GM21717 (cell line): ENCODE results near the gene HS3ST5.
"Not testable (repeated sequence)": the region's sequence is repeated elsewhere in the genome, so short reads cannot be mapped to it uniquely, and the experiment has no call there.

Experiments used
- ATAC-seq: cut with Tn5 transposase; IDR thresholded peaks from one replicate; pipeline ENCODE4 v1.9.1; 2021; ENCODE audit warnings: mild to moderate bottlenecking, moderate library complexity; ENCODE audit not compliant: unreplicated experiment

HS3ST5 gene

DNA sequence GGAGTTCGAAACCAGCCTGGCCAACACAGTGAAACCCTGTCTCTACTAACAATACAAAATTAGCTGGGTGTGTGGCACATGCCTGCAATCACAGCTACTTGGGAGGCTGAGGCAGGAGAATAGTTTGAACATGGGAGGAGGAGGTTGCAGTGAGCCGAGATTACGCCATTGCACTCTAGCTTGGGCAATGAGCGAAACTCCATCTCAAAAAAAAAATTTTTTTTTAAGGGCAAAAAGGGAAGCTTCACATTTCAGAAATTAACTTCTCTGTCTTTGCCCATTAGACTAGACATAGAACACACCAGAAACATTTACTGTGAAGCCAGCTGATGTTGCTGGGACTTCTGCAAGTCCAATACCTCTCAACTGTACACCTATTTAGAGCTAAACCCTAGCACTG is 281.1 kb downstream of the HS3ST5 start:
- ATAC-seq = no peak

DNA sequence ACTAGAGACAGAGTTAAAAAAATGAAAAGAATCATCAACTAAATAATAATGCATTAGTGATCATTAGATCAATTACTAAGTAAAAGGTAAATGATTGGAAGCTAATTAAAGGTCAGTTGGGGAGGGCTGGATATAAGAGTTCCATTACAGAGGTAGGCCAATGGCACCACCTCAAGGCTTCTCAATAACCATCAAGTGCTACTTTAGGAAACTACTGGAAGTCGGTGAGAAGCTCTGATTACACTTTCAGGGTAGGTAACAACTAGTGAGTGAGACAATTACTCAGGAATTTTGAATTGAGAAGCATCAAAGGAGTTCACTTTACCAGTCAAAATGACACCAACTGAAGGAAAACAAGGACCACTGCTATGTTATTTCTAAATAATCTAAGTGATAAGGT is 281.7 kb downstream of the HS3ST5 start:
- ATAC-seq = no peak

DNA sequence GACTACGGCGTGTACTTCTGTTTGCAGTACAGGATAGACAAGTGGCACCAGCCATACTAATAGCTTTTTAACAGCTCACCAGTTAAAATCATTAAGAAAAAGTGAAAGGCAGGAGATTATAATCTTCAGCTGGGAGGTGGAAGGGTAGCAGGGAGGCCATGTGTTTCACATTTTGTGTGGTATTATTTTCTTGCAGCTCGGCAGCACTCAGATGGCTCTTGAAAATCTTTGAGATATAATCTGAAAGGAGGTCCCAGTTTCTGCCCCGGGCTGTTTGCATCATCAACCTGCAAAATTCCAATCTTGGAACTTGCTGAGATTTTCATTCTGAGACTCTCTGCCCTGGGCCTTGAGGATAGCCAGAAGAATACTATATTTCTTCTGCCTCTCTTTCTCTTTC is 284.4 kb downstream of the HS3ST5 start:
- no peak for ATAC-seq

DNA sequence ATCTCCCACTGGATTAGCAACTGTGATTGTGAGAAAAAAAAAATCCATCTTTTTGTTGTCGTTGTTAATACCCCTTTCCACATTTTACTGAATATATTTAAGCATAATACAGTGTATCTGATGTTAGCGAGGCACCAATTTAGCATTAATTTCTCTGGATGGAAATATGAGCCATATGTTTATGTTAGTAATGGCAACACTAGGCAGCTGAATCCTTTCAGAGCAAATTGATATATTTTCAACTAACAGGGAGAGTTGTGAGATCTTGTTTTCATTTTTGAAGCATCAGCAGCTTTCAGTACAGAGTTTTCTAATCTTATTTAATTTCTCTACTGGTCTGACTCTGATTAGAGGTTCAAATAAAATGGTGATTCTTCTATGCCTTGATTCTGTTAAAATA is 287.1 kb downstream of the HS3ST5 start:
- ATAC-seq = no peak

DNA sequence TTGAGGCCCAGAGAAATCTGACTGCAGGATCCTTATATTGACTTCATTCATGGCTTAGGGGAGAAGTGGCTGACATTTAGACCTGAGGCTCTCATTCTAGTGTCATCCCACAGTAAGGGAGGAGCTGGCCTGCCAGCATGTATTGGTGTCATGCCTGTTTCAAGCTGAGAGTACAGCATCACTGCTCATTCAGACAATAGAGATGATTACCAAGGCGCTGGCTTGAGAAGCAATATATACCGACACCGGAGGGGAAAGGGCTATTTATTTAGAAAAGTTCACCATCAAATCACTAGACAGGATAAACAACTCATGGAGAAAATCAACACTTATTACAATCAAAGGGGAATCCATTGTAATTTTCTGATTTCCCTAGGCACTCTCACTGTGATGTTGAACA is 287.5 kb downstream of the HS3ST5 start:
- ATAC-seq = no peak

DNA sequence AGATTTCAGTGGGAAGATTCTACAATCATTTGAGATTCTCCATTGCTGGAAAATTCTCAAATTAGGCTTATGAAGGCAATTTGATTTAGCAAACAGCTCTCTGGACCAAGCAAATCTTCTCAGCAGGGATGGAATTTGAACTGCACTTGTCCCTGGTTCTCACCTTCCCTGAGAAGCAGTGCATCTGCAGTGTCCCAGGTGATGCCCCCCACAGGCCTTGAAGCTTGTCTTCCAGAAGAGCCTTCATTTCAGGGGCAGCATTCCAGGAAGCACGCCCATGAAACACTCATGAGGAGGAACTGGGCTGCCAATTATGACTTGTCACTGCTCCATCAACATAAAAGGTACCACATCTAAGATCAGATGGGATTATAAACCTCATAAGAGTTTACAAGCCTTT is 289.0 kb downstream of the HS3ST5 start:
- no peak for ATAC-seq

DNA sequence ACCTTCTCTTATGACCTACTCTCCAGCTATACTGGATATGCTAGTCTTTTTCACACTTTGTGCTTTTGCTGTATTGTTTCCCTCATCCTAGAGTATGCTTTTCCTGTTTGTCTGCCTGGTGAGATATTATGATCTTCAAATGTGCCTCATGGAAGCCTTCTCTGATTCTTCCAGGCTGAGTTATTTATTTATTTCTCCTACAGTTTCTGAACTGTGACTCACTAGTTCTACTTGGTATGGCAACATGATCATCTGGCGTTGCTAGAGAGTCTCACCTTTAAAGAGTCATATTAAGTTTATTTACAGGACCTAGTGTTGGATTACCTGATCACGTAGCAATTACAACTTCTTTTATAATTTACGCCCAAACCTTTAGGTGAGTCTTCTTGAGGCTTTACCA is 290.7 kb downstream of the HS3ST5 start:
- no peak for ATAC-seq

DNA sequence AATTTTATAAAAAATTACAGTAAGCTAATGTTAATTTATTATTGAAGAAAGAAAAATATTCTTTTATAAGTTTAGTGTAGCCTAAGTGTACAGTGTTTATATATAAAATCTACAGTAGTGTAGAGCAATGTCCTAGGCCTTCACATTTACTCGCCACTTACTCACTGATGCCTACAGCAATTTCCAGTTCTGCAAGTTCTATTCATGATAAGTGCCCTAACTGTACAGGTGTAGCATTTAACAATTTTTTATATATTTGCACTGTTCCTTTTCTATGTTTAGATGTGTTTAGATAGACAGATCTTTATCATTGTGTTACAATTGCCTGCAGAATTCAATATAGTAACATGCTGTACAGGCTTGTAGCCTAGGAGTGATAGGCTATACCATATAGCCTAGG is 291.8 kb downstream of the HS3ST5 start:
- ATAC-seq = no peak

DNA sequence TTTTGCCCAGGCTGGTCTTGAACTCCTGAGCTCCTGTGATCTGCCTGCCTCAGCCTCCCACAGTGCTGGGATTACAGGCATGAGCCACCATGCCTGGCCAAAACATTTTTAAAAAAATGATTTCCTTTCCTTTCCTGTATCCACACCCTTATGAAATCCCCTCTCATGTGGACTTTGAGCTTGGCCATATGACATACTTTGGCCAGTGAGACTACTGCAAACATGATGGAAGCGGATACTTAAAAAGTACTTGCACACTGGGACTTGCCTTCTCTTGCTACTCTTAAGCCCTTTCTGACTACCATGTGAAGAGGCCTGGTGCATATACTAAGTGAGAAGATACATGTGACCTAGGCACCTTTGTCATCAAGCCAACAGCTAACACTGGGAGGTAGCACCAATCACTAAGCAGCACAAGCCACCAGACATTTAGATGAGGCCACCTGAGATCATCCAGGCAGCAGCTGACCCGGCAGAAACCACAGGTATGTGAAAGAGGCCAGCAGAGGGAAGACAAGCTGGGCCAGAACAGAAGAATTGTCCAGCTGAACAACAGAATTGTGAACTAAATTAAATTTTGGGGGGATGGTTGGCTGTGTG is 293.4 kb downstream of the HS3ST5 start:
- ATAC-seq = no peak

DNA sequence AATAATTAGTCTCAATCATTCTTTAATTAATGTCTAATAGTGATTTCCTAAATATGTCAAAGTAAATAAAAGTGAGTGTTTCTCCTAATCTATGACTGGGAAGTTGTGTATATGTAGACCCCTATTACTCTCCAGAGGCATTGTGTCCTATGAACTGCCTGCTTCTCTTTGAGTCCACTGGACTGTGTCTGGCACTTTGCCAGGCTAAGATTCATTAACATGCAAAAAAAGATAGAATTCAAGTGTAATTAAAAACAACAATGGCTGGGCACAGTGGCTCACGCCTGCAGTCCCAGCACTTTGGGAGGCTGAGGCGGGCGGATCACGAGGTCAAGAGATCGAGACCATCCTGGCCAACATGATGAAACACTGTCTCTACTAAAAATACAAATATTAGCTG is 298.3 kb downstream of the HS3ST5 start:
- not testable (repeated sequence) for ATAC-seq

DNA sequence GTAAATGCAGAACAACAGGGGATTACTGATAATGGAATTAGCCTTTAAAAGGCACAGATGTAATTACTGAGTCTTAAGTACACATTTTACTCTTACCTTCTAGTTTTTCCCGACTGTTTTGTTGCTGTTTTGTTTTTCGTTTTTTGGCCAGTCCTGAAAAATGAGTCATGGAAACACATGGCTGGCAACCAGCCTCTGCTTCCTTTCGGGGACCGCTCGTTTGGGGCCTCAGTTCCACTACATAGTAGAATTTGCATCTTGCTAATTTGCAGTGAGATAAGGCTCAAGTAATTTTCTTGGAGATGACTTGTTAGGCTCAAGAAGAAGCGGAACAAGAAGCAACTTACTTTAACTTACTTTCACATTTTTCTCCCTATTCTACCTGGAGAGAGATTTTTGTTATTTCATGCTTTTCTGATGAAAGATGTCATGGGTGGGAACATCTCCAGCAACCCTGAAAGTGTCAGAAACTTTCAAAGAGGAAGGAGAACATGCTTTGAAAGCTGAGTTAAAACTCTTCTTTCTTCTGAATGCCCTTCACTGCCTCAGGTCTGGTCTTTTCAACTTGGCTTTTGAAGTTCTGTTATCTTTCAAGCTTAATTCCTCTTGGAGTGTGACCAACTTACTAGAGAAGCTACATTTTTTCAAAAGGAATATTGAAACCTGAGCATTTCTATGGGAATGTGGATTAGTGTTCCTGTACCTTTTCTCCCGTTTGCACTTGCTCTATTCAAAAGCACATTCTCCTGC is 300.4 kb downstream of the HS3ST5 start:
- peak; percentile 53 for ATAC-seq

DNA sequence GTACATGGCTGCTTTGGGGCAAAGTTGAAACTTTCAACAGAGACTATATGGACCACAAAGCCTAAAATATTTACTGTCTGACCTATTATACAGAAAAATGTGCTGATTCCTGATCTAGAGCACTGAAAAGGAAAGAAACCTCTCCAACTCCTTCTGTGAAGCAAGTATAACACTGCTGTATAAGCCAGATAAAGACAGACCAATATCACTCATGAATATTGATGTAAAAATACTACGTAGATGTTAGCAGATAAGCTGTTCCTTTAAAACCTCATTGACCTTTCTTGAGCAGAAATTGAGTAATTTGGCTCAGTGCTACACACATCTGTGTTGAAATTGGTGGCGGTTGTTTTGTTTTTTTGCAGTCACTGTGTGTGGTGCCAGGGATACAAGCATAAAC is 302.0 kb downstream of the HS3ST5 start:
- no peak for ATAC-seq

DNA sequence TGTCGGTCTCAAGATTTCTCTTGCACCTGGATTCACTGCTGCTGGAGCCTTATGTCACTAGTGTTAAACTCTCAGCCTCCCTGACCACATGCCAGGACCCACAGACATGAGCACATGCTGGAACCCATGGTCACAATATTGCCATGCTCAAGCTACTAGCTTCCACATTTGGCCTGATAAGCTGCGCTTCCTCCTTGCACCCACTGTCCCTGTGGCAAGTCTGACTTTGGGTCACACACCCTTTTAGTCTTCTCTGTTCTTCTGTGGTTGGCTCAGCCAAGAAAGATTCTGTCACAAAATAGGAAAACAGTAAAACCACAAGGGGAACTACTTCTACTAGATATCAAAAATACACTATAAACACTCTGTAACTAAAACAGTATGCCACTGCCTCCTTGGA is 303.0 kb downstream of the HS3ST5 start:
- ATAC-seq = no peak

DNA sequence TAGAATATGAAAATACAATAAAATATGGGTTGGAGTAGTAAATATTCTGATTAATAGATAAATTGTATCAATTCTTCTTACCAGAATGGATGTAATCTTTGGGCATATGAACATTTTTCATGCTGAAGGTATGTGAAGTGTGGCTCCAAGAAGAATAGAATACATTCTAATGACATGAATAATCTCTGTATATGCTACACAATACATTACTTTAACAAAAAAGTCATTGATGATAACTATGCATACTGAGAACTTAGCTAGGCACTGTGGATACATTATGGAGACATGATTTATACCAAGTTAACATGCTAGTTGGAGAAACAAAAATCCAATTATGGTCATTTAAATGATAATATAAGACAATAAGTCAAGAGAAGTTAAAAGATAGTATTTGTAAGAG is 309.2 kb downstream of the HS3ST5 start:
- ATAC-seq = no peak

DNA sequence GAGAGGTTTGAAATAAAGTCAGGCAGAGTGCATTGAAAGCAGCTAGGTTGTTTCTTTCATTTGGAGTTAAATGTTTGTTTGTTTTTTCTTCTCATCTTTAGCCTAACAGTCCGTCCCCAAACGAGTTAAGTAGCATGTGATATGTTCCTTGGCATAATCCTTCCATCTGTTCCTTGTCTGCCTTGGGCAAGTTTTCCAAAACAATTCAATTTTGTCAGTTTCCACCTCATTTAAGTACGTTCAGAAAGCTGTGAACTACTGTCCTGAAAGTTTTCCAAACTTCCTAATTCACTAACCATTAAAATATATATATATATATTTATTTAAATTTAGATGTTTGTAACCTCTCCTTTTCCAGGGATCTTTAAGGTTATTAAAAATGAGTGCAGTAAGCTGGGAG is 310.1 kb downstream of the HS3ST5 start:
- no peak for ATAC-seq

DNA sequence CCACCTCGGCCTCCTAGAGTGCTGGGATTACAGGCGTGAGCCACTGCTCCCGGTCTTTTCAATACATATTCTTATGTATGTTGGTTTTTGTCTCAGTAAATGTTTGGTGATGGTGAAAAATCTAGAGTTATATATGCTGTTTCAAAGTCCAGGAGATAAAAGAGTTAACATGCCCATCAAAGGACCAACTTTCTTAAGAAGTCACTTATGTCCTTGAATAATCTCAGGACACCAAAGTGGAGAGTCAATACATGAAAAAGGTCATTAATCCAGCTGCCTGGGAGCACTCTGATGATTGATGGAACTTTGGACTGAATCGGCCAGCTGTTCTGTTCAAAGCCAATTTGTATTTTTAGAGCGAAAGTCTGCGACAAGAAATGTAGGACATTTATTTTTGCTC is 312.1 kb downstream of the HS3ST5 start:
- no peak for ATAC-seq

DNA sequence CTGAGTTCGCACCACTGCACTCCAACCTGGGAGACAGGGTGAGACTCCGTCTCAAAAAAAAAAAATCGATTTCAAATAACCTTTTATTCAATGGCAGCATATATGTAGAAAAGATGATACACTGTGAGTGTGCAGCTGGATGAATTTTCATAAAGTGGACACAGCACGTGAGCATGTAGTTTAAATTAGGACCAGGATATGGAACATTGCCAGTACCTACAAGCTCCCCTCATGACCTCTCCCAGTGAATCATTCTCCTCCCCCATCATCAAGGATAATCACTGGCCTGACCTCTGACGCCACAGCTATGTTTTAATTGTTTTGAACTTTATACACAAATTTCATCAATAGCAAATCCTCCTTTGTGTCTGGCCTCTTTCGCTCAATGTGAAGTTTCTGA is 318.1 kb downstream of the HS3ST5 start:
- ATAC-seq = no peak

DNA sequence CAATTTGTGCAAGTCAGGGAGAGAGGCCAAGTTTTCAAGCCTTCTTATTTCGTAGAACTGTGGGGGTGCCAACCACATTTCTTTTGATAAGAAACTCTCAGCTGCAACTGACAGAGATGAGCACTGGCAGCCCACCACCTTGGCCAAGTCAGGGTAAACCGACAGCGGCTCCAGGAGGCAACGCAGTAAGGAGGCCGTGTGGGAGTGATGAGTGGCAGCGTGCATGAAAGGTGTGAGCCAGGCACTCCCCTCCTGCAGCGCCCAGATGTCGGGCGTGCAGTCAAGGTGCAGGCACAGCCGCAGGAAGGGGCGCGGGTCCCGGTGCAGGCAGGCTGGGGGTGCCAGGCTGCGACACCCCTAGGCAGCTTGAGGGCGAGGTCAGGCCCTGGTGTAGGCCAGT is 322.6 kb downstream of the HS3ST5 start:
- ATAC-seq = no peak

DNA sequence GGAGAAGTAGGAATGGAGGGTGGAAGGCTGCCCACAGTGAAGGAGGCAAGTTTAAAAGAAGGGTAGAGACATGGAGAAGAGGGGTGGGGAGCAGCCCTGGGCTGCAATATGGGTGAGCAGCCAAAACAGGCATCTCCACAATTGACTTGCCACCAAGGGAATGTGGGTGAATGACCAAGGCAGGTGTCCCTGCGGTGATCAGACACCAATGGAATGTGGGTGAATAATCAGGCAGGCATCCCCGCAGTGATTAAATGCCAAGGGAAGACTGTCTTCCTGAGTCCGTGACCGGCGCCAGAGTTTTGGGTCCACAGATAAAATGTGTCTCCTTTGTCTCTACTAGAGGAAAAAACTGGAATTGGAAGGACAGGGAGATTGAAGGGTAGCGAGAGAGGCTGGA is 325.7 kb downstream of the HS3ST5 start:
- ATAC-seq = not testable (repeated sequence)

DNA sequence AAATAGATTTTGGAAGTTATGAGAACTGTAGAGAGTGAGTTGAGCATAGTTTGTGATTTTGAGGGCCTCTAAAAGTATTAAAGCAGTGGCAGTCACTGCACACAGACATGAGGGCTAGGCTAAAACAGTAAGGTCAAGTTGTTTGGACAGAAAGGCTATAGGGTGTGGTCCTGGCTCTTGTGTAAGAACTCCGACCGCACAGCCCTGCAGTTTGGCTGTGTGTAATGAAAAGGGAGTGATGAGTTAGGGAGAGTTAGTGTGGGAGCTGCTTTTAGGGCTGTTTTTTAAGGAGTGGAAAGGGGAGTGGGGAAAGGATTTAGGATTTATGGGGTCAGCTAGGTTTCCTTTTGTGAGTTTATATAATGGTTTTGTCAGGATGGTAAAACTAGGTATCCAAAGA is 328.7 kb downstream of the HS3ST5 start:
- ATAC-seq = not testable (repeated sequence)

DNA sequence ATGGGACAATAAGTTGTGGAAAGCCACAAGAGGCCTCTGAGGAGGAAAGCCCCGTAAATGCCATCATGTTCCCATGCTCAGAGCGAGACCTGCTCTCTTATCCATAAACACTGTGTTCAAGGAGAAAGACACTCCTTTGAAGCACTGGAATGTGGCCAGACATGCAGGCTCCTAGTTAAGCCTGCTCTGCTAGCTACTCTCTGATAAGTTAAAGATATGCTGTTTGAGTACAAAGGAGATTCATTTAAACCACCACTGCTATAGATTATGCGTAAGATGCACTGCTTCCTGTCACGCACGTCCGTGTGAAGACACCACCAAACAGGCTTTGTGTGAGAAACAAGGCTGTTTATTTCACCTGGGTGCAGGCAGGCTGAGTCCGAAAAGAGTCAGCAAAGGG is 331.3 kb downstream of the HS3ST5 start:
- ATAC-seq = not testable (repeated sequence)

DNA sequence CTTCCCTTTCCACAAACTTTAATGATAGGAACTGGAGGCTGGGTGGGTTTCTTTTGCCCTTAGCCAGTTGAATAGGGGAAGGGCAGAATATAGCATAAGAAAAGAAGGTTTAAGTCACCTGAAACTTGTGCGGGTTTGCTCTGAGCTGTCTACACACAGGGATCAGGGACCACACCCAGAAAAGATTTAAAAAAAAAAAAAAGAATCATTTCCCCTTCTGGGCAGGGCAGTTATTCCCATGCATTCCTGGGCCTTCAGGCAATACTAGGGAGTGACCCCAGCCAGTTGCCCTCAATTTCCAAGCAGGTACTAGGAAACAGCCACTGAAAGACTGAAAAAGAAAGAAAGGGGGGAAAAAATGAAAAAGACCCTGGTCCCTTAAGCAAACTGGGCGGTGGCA is 332.3 kb downstream of the HS3ST5 start:
- no peak for ATAC-seq

DNA sequence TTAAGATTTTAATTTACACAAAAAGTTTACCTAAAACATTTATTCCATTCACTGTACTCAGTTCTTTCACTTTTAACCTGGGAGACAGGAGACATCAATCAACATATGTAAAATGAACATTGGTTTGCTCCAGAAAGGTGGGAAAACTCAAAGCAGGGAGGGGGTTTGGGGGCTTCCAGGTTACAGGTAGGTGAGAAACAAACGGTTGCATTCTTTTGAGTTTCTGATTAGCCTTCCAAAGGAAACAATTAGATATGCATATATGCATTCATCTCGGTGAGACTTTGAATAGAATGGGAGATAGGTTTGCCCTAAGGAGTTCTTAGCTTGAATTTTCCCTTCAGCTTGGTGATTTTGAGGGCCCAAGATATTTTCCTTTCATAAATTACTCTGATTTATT is 333.6 kb downstream of the HS3ST5 start:
- ATAC-seq = no peak
